HG03045 (cell line): ENCODE measurements around the gene TGM3.

Source experiments
- ATAC-seq: cut with Tn5 transposase; IDR thresholded peaks from one replicate; pipeline ENCODE4 v1.9.1; 2021; ENCODE audit warnings: mild to moderate bottlenecking, moderate library complexity; ENCODE audit not compliant: unreplicated experiment

Gene TGM3

DNA sequence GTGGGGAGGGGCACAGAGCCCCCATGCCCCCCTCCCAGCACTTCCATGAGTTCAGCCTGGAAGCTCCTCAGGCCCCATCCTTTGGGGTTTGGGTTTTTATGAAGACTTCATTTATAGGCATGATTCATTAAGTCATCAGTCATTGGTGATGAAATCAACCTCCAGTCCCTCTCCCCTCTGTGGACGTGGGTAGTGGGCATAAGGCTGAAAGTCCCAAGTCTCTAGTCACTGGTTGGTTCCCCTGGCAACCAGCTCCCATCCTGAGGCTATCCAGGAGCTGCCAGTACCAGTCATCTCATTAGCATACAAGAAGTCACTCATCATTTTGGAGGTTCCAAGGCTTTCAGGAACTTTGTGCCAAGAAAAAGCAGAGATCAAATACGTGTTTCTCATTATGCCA is 9.2 kb downstream of the TGM3 start:
- ATAC-seq: no peak

DNA sequence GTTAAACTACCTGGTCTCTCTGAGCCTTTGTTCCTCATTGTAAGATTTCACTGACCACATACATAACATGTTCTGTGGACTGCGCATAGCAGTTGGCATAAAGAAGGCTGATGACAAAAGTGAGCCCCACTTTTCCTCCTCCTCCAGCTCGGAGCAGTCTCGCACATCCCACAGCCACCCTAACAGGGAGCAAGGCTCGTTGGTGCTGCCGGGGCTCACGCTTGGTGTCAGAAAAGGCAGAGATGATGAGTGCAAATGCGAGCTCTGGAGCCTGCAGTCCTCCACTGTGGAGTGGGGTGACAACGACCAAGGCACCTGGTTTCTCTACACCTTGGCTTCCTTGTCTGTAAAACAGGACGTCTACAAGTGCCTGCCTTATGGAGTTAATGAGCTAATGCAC is 9.7 kb downstream of the TGM3 start:
- no peak for ATAC-seq

DNA sequence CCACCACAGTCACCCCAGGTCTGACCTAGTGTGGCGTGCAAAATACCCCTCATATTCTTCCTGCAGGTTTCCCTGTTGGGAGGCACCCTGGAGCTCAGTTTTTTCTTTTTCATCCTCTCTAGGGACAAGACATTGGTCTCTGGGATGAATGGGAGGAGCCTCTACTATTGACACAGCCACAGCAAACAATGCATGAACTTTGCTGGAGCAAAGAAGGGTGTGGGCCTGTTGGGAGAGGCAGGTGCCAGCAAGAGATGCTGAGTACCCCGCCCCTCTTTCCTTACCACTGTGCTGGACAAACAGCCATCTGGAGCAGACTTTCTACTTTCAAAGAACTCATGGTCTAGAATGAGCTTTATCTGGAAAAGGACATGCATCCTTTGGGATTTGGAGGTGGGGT is 10.1 kb downstream of the TGM3 start:
- no peak for ATAC-seq

DNA sequence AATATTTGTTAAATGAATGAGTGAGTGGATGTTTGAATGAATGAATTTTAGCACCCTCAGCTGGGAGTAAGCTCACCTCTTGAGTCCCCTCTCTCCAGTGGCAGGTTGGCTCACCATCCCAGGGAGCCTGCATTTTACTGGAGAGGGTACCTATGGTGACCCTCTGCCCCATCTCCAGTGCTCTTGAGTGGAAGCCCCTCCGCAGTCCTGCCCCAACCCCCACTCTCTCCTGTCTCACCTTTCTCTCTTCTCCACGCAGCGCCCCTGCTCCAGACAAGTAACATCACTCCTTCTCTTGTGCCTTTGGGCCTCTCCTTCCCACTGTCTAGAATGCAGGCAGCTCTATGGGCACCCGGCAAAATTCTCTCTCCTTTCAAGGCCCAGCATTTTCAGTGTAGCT is 11.3 kb downstream of the TGM3 start:
- no peak for ATAC-seq

DNA sequence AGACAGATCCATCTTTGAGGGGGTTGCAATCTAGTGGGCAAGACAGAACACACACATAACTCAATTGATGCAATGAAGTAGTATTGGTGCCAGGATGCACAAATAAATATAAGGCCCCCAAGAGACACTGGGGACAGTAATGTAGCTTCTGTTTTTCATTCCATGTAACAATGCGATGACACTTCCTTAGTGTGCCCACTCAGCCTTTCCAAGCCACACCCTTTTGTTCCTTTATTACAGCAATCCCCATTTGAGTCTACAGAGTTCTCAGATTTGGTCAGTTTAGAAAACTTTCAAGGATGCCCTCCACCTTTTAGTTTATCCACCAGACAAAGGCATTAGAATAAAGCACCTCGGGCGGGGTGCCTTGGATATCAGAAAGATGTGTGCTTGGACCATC is 15.5 kb downstream of the TGM3 start:
- no peak for ATAC-seq

DNA sequence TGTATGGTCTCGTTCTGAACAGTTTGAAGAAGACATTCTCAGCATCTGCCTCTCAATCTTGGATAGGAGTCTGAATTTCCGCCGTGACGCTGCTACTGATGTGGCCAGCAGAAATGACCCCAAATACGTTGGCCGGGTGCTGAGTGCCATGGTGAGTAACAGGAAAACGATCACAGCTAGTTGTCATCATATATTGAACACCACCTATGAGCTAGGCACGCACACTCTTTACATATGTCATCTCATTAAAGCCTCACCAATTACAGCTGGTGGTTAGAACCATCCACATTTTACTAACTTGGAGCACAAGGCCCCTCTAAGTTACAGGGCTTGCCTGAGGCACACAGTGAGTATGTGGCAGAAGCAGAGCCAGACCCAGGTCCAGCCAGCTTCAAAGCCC is 17.1 kb downstream of the TGM3 start:
- no peak for ATAC-seq

DNA sequence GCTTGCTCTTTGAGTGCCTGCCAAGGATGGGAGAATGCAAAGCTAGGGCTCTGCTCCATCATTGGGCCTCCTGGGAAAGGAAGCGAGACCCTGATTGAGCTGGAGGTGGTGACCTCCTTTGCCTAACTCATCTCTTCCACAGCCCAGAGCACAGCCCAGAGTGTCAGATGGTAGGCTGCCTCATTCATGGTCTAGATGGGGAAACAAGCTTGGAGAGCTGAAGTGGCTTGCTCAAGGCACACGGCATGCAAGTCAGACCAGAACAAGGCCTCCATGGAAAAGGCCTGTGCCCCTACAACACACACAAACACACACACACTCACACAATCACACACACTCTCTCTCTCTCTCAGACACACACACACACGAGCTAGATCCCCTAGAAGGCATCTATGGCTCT is 17.5 kb downstream of the TGM3 start:
- ATAC-seq: no peak

DNA sequence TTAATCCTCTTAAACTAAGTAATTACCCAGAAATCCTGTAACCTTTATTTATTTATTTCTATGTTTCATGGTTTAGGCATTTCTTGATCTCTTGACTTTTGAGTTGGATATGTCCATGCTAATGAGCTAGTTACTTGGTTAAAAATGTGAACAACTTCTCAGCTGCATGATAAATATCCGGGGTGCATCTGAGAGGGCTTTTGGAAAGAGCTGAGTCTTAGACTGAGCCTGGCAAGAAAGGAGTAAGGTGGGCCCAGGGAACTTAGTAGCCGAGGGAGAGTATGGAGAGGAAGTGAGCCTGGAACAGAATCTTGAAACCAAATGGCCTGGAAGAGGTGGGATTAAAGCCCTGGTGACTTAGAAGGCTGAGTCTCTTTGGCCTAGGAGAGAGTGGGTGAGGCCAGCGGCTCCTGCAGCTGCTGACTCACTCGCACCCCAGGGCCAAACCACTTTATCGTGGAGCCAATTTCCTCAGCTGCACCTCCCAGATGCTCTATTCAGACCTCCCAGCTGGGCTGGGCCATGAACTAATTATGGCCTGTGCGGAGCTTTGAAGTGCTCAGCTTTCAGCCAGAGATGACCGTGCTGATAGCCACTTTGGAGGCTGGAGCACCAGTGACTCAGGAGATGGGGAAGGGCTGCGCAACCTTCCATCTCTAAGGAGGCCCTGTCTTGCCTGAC is 19.1 kb downstream of the TGM3 start:
- no peak for ATAC-seq

DNA sequence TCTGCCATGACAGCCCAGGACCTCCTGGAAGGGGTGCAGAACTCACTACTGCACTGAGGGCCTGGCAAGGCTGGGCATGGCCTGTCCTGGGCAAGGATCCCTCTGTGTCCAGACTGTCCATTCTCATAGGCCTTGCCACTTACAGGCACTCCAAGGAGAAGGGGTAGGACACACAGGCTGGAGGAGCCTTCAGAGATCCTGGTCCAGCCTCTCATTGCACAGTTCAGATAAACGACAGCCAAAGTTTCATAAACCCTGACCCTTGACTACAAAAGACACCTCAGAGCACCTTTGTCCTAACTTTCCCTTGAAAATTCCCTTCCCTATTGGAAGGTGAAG is 19.6 kb downstream of the TGM3 start:
- ATAC-seq: no peak

DNA sequence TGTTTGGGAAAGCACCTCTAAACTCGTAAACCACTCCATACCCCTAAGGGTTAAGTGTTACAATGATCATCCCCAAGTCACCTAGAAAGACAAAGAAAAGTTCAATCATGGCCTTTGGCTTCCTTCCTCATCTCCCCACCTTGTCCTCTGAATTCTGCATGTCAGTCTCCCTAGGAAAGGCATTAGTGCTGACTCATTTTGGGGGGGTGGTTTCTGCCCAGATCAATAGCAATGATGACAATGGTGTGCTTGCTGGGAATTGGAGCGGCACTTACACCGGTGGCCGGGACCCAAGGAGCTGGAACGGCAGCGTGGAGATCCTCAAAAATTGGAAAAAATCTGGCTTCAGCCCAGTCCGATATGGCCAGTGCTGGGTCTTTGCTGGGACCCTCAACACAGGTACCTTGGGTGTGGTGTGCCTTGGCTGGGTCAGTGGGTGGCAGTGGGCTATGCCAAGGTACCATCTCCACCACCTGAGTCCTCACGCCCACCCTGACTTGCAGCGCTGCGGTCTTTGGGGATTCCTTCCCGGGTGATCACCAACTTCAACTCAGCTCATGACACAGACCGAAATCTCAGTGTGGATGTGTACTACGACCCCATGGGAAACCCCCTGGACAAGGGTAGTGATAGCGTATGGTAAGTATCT is 21.2 kb downstream of the TGM3 start:
- no peak for ATAC-seq

DNA sequence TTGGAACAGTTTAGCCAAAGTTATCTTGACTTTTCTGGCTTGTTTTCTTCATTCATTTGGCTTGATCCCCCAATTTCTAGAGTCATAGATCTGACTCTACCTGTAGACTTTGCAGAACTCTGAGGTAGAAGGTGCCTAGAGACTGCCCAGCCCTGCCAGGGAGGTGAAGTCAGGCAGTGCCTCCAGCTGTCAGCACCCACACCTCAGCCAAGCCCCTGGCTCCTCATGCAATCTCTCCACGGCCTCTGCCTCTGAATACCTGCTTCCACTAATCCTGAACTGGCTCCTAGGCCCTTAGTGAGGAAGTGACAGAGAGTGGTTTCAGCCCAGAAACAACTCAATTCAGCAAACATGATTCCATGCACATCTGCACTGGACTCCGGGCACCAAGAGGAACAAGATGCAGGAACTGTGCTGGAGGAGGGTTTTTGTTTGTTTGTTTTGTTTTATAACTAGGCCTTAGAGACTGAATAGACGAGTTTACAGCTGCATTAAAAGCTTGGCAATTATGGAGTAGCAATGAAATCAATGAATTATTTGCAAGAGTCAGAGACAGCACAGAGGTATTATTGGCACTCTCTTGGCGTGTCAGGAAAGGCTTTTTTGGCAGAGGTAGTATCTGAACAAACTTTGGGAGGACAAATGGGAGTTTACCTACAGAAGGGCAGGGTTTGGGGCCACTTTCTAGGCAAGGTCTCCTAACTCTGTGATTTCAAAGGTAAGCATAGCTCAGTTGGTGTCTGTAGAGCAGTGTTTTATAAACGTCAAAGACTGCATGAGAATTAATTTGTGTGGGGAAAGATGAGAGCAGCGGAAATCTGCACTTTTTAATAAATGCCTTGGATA is 25.2 kb downstream of the TGM3 start:
- ATAC-seq: no peak

DNA sequence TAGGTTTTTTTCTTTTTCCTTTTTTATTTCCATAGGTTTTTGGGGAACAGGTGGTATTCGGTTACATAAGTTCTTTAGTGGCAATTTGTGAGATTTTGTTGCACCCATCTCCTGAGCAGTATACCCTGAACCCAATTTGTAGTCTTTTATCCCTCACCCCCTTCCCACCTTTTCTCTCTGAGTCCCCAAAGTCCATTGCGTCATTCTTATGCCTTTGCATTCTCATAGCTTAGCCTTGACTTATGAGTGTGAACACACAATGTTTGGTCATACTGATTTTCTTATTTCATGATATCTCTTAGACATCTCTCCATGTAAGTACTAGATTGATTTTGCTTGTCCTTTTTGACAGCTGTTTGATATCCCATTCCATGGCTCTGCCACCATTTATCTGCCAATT is 27.2 kb downstream of the TGM3 start:
- no peak for ATAC-seq

DNA sequence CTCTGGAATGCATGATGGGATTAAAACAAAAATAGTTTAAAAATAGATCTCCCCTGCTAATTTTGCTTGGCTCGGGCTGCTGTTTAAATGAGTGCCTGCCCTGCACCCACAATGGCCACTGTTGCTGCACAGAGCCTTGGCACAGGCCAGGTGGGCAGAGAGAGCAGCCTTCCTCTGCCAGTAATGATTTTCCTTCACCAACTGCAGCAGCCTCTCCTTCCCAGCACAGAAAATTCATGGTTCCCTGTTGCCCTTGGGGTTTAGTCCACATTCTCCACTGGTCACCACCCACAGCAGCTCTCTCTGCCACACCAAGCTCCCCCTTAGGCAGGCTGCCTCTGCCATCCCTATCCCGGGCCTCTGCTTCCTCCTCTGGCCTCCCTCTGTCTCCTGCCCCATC is 30.2 kb downstream of the TGM3 start:
- ATAC-seq: no peak

DNA sequence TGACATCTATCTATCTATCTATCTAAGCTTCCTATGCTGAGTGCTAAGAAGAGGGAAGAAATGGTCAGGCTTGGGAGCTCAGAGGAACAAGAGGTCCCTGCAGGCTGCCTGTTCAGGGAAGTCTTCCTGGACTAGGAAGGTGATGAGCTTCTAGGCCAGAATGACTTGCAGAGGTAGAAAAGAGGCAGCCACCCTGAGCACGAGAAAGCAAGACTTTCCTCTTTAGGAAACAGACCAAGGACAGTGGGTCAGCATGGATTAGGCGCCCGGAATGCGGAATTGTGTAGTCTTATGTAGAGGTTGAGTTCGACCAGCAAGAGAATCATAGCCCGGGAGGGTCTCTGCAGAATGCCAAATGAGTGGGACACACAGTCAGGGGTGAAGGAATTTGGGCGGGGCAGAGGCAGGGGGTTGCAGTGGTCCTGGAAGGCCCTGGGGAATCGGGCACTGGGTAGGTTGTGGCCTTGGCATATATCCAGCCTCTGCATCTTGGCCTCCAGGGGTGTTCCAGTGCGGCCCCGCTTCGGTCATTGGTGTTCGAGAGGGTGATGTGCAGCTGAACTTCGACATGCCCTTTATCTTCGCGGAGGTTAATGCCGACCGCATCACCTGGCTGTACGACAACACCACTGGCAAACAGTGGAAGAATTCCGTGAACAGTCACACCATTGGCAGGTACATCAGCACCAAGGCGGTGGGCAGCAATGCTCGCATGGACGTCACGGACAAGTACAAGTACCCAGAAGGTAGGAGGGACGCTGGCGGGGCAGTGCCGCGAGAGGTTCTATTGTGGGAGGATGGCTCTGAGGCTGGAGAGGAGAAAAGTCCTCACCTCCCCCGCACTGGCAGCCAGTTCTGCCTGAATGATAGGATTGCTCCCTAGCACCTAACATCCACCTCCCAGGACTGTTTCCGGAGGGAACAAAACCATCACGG is 32.1 kb downstream of the TGM3 start:
- no peak for ATAC-seq

DNA sequence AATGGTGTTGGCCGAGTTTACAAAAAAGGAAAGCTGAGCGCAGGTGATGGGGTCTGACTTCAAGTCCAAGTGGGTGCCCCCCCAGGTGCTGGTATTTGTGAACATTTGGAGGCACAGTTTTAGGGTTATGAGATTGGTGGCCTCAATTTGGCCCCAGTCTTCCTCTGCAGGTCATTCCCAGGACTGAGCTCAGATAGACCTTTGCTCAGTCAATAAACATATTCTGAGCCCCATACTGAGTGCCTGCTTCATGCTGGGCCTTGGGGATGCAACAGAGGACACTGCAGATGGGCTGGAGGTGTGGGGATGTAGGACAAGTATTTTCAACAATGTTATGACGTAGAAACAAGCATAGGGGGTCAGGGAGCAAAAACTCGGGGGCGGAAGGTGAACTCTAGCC is 33.5 kb downstream of the TGM3 start:
- no peak for ATAC-seq

DNA sequence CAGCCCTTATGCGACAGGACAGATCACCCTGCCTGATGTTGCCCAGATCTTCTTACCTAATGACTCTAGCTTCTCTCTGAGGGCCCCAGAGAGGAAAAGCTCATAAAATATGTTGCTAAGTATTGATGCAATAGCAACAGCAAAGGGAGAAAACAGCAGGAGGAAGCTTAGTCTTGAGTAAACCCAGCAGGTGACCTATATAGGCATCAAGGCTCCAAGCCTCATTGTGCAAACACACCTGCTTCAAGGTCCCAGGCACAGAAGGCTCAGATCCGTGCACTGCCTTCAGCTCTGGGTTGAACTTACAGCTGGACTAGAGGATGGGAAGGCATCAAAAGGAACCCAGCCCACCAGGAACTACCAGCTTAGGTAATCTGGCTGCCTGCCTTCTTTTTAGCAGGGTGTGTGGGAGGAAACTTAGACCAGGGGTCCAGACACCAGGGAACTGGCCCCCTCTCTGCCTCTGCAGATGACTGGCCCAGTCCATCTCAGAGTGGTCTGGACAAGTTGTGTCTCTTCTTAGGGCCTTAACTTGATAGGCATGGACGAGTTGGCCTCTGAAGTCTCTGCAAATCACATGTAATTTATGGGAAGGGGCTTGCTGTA is 34.4 kb downstream of the TGM3 start:
- ATAC-seq: no peak

DNA sequence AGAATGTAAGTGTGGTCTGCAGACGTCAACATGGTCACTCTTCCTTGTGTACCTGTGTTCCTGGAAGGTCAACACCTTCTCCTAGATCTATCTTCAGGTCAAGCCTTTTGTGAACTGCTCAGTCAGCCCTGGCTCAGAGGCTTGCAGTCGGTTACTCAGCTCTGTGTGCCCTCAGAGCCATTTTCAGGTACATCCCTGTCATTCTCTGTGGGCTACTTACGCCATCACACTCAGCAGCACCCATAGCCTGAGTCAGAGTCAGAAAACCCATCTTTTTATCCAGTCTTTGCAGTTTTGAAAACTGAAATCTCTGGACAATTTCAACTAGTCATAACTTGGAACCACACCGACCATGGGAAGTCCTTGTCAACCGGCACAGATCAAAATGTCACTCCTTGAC is 35.3 kb downstream of the TGM3 start:
- no peak for ATAC-seq

DNA sequence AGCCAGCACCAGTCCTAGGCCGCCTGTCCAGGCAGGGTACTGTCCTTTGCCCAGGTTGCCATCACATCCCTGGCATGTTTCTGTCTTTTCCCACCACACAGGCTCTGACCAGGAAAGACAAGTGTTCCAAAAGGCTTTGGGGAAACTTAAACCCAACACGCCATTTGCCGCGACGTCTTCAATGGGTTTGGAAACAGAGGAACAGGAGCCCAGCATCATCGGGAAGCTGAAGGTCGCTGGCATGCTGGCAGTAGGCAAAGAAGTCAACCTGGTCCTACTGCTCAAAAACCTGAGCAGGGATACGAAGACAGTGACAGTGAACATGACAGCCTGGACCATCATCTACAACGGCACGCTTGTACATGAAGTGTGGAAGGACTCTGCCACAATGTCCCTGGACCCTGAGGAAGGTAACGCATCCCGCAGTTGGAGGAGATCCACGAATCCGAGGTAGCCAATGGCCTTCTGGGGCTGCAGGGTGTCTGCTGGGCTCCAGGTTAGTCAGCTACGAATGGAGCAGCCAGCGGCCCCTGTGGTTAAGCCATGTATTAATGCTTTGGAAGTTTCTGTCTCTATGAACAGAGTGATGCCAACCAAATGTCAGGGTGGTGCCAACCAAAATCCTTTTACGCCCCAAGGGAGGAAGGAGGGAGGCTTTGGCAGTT is 36.2 kb downstream of the TGM3 start:
- no peak for ATAC-seq

DNA sequence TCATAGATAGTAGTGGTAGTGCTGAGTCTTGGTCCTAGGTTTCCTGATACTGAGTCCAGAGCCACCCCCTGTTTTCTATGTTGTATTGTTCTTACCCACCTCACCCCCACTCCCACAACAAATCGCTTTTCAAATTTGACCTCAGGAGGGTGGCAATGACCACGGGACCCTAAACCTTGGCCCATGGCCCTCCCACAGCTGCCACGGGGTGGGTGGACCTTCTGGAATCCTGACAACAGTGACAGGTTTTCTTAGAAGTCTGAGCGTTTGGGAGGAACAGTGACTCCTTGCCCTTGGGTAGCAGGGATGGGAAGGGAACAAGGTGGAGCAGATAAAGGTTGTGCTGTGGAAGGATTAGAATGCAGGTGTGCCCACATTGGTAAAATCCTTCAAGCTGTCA is 36.9 kb downstream of the TGM3 start:
- no peak for ATAC-seq

DNA sequence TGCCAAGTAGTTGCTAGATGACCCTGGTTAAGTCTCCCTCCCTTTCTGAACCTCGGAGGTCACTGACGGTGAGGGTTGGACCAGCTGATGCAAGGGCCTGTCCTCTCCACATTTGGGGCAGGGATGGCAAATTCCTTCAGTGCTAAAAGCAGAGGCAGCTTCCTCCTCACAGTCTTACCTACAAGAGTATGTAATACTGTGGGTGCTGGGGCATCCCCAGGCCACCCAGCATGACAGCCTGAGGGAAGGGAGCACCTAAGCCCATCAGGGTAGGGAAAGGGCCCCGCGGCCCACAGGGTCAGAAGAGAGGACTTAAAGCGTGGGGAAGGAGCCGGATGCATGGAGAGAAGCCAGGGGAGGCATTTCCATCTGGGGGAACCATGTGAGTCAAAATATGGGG is 38.0 kb downstream of the TGM3 start:
- no peak for ATAC-seq
